ENCODE data around the gene SPOCD1. TPM values are rescaled to one million over a fixed set of nuclear protein-coding genes. Genes with fewer than 3 reads are reported as not detected.

Gene SPOCD1
- total and polyA plus RNA-seq, 2 of the 4 experiments (the other 2 are of a cell fraction): 59.7 to 132 TPM

DNA sequence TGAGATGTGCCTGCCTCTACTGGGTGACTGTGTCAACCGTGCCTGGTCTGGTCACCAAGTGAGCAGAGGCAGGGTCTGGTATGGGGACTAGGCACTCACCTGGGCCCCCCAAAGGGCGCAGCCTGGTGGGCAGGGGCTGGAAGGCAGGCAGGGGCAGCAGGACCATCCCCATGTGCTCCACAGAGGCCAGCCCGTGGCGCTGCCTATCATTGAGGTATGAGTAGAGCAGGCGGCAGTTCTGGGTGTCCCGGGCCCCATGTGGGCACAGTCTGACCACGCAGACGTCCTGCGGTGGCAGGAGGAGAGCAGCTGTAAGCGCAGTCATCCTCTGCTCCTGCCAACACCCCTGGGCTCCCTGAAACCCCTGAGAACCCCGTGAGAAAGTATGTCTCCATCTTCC, 23.7 kb downstream of the SPOCD1 start:
- no TSS peak for BruUV-seq (replicated peaks)
- POLR2A ChIA-PET (ENCODE audit: unreplicated experiment): no interaction called here

More for the DNA sequence above, 23.7 kb downstream of the SPOCD1 start:
- H2BK120ac ChIP-seq (ENCODE audit: low read depth, low read length): no peak overlapping the region
- dilution Hi-C loops (cut with HindIII; ENCODE audit: low sequenced_read_pairs, unreplicated experiment) (no loop called here), intact Hi-C loops (cut with micrococcal nuclease) (loop anchor here (10.0 kb wide), 2 partner anchors 273 to 357 kb away; no protein-coding TSS in a partner anchor), in situ Hi-C loops (cut with MboI; ENCODE audit: low sequenced_read_pairs) (no loop called here)
- no peak overlapping the region for H2BK15ac ChIP-seq (ENCODE audit: low read depth, low read length)
- H3K14ac ChIP-seq (replicated peaks; ENCODE audit: low read depth, low read length): no peak overlapping the region
- peaks cover 1% of the 10 kb centered on the region; the same call in 1 of the 2 replicates for H3K36me3 ChIP-seq (ENCODE audit: control insufficient read depth, insufficient read depth, low read length)
- no peak overlapping the region for H3K4ac ChIP-seq (ENCODE audit: low read depth, low read length)
- H3K4me3 ChIP-seq (ENCODE audit: insufficient read depth, low read depth, low read length): no peak overlapping the region
- no peak overlapping the region for H3K9ac ChIP-seq (ENCODE audit: low read depth, low read length)
- peaks cover 11 to 41% of the 10 kb centered on the region in 2 experiments; a peak in 2 of 4 replicates for H3K79me1 ChIP-seq (ENCODE audit: low read depth in 1 of 2, low read length in 2 of 2)
- H4K91ac ChIP-seq (ENCODE audit: insufficient read depth, low read depth, low read length): no peak overlapping the region
- H3K9me3 ChIP-seq (ENCODE audit: control insufficient read depth, insufficient read depth, low read length): no peaks in the 10 kb centered on the region
- H3K4me1 ChIP-seq (ENCODE audit: control insufficient read depth, insufficient read depth, low read length): peaks cover 19% of the 10 kb centered on the region
- 83% methylated on average over 4 of the region's 11 CpGs; no CpG with 5 or more reads in 1 of the 2 experiments for WGBS, 2 experiments (ENCODE audit: extremely low coverage in 2 of 2, insufficient read length in 1 of 2)
- H2BK5ac ChIP-seq (ENCODE audit: low read depth, low read length, poor library complexity, severe bottlenecking): no peak overlapping the region
- DNase-seq (no peak), ATAC-seq (ENCODE audit: low read depth) (no peak)
- no peaks in the 10 kb centered on the region for H3K27me3 ChIP-seq (ENCODE audit: control insufficient read depth, insufficient read depth, low read length)
- no peak overlapping the region for H2AK5ac ChIP-seq (ENCODE audit: low read depth, low read length)
- H2AFZ ChIP-seq (replicated peaks; ENCODE audit: low read length, poor library complexity): no peak overlapping the region
- no peak overlapping the region for H3K27ac ChIP-seq (ENCODE audit: insufficient read depth, low read length)
- H2BK20ac ChIP-seq (ENCODE audit: low read depth, low read length): no peak overlapping the region
- no peak overlapping the region for H2AK9ac ChIP-seq (replicated peaks; ENCODE audit: low read depth, low read length, poor library complexity)
- CTCF ChIA-PET: no interaction called here
- no peak overlapping the region for H3K18ac ChIP-seq (ENCODE audit: low read depth, low read length)
- no peak overlapping the region for H4K8ac ChIP-seq (ENCODE audit: low read depth in 2 of 2, low read length in 2 of 2)
- H3K56ac ChIP-seq (ENCODE audit: extremely low read depth, insufficient read depth, low read length): no peak overlapping the region
- TF ChIP-seq FOS (IDR thresholded peaks at IDR 0.05; ENCODE audit: low read depth, low read length) (no peak), MAZ (IDR thresholded peaks at IDR 0.05; ENCODE audit: borderline replicate concordance, low read depth, low read length) (no peak), MXI1 (IDR thresholded peaks at IDR 0.05; ENCODE audit: borderline replicate concordance, low read depth, low read length) (no peak), POLR2A (IDR thresholded peaks at IDR 0.05; ENCODE audit: low read depth, low read length) (no peak), SMC3 (IDR thresholded peaks at IDR 0.05; ENCODE audit: low read depth, low read length) (no peak), RAD21 (IDR thresholded peaks at IDR 0.05; ENCODE audit: low read length) (no peak)
- TF ChIP-seq, protein P1, sequence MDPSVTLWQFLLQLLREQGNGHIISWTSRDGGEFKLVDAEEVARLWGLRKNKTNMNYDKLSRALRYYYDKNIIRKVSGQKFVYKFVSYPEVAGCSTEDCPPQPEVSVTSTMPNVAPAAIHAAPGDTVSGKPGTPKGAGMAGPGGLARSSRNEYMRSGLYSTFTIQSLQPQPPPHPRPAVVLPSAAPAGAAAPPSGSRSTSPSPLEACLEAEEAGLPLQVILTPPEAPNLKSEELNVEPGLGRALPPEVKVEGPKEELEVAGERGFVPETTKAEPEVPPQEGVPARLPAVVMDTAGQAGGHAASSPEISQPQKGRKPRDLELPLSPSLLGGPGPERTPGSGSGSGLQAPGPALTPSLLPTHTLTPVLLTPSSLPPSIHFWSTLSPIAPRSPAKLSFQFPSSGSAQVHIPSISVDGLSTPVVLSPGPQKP (IDR thresholded peaks at IDR 0.05; ENCODE audit: borderline replicate concordance, low read depth, low read length): no peak
- TF ChIP-seq, protein P2, sequence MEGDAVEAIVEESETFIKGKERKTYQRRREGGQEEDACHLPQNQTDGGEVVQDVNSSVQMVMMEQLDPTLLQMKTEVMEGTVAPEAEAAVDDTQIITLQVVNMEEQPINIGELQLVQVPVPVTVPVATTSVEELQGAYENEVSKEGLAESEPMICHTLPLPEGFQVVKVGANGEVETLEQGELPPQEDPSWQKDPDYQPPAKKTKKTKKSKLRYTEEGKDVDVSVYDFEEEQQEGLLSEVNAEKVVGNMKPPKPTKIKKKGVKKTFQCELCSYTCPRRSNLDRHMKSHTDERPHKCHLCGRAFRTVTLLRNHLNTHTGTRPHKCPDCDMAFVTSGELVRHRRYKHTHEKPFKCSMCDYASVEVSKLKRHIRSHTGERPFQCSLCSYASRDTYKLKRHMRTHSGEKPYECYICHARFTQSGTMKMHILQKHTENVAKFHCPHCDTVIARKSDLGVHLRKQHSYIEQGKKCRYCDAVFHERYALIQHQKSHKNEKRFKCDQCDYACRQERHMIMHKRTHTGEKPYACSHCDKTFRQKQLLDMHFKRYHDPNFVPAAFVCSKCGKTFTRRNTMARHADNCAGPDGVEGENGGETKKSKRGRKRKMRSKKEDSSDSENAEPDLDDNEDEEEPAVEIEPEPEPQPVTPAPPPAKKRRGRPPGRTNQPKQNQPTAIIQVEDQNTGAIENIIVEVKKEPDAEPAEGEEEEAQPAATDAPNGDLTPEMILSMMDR (conservative IDR thresholded peaks at IDR 0.05; ENCODE audit: low read depth, low read length): no peak
- no peak overlapping the region for H4K5ac ChIP-seq (ENCODE audit: low read depth, low read length)
- no peak overlapping the region for H3K4me2 ChIP-seq (ENCODE audit: low read depth, low read length)
- H3K9me1 ChIP-seq (ENCODE audit: insufficient read depth, low read length): peaks cover 25% of the 10 kb centered on the region
- H3K23ac ChIP-seq (ENCODE audit: low read depth, low read length): no peak overlapping the region
- H4K20me1 ChIP-seq (ENCODE audit: insufficient read depth, low read length): peaks cover 24% of the 10 kb centered on the region
